ENCODE data around the gene CDC42SE1. TPM values are rescaled to one million over a fixed set of nuclear protein-coding genes. Genes with fewer than 3 reads are reported as not detected.

CDC42SE1 gene
- total RNA-seq, 4 donors from 2014 or later: 51.2 to 56.0 (median 54.4) TPM

GRCh38 chr1:151043163-151043562 is 16.3 kb downstream of the CDC42SE1 start:
- no CpG with 5 or more reads among the region's 1 CpG for WGBS, 2 donors (ENCODE audit: low coverage in 1 of 2)
- Histone ChIP-seq H3K9me3 (no peaks in the 10 kb centered on the region), H3K4me1 (peaks cover 0 to 10% (median 4%) of the 10 kb centered on the region in 3 donors), H3K36me3 (no peaks in the 10 kb centered on the region), H3K27ac (no peak overlapping the region), H3K4me3 (no peak overlapping the region), H3K27me3 (no peaks in the 10 kb centered on the region)
- no peak for ATAC-seq
- TF ChIP-seq CTCF (IDR thresholded peaks at IDR 0.05) (no peak), POLR2A (IDR thresholded peaks at IDR 0.05) (no peak), POLR2AphosphoS5 (IDR thresholded peaks at IDR 0.05) (no peak), EP300 (IDR thresholded peaks at IDR 0.05) (no peak)

GRCh38 chr1:151039521-151039920 is 19.9 kb downstream of the CDC42SE1 start:
- no peaks in the 10 kb centered on the region for H3K9me3 ChIP-seq
- H3K4me1 ChIP-seq: no peaks in the 10 kb centered on the region
- H3K36me3 ChIP-seq: peaks cover 0 to 13% of the 10 kb centered on the region in 2 donors
- no peak for TF ChIP-seq CTCF (IDR thresholded peaks at IDR 0.05)
- TF ChIP-seq POLR2AphosphoS5 (IDR thresholded peaks at IDR 0.05): no peak
- no peak for TF ChIP-seq EP300 (IDR thresholded peaks at IDR 0.05)
- no peak for TF ChIP-seq POLR2A (IDR thresholded peaks at IDR 0.05)
- H3K27ac ChIP-seq: no peak overlapping the region
- H3K4me3 ChIP-seq: no peak overlapping the region
- ATAC-seq: no peak
- no peaks in the 10 kb centered on the region for H3K27me3 ChIP-seq
- WGBS, 2 donors (ENCODE audit: low coverage in 1 of 2): 76 to 88% methylated on average over 3 of the region's 3 CpGs

- Histone ChIP-seq H3K27ac (no peak overlapping the region), H3K36me3 (peaks cover 0 to 36% of the 10 kb centered on the region in 2 donors), H3K4me3 (no peak overlapping the region), H3K27me3 (no peaks in the 10 kb centered on the region), H3K4me1 (no peaks in the 10 kb centered on the region), H3K9me3 (no peaks in the 10 kb centered on the region)
- whole genome bisulfite sequencing, 2 donors (ENCODE audit: low coverage in 1 of 2): 80 to 93% methylated on average over 2 to 6 of the region's 6 CpGs
- ATAC-seq: no peak
- no peak for TF ChIP-seq CTCF (IDR thresholded peaks at IDR 0.05)
- TF ChIP-seq EP300 (IDR thresholded peaks at IDR 0.05): no peak
- no peak for TF ChIP-seq POLR2AphosphoS5 (IDR thresholded peaks at IDR 0.05)
- no peak for TF ChIP-seq POLR2A (IDR thresholded peaks at IDR 0.05)
Measured at GRCh38 chr1:151037032-151037431, 22.4 kb downstream of the CDC42SE1 start.

GRCh38 chr1:151036356-151036755 is 23.1 kb downstream of the CDC42SE1 start, which contains the start of gene BNIPL:
BNIPL (plus strand) TSS chr1:151036586; CDS start chr1:151036726, 140 bp downstream.
- peaks cover 0 to 43% of the 10 kb centered on the region in 2 donors for H3K36me3 ChIP-seq
- H3K27me3 ChIP-seq: no peaks in the 10 kb centered on the region
- no peak within 1 kb of the TSS for H3K27ac ChIP-seq
- no peak for ATAC-seq
- H3K4me1 ChIP-seq: no peaks in the 10 kb centered on the region
- no peak within 1 kb of the TSS for H3K4me3 ChIP-seq
- H3K9me3 ChIP-seq: no peaks in the 10 kb centered on the region
- TF ChIP-seq EP300 (IDR thresholded peaks at IDR 0.05) (no peak), POLR2A (IDR thresholded peaks at IDR 0.05) (no peak), POLR2AphosphoS5 (IDR thresholded peaks at IDR 0.05) (no peak), CTCF (IDR thresholded peaks at IDR 0.05) (no peak)
- 0% methylated on average over 1 of the region's 2 CpGs; no CpG with 5 or more reads in 1 of the 2 donors for WGBS, 2 donors (ENCODE audit: low coverage in 1 of 2)

- no peak overlapping the region for H3K27ac ChIP-seq
- ATAC-seq: no peak
- 56 to 100% methylated on average over 1 to 3 of the region's 3 CpGs for WGBS, 2 donors (ENCODE audit: low coverage in 1 of 2)
- TF ChIP-seq POLR2AphosphoS5 (IDR thresholded peaks at IDR 0.05) (no peak), EP300 (IDR thresholded peaks at IDR 0.05) (no peak), CTCF (IDR thresholded peaks at IDR 0.05) (no peak), POLR2A (IDR thresholded peaks at IDR 0.05) (no peak)
- no peaks in the 10 kb centered on the region for H3K4me1 ChIP-seq
- H3K36me3 ChIP-seq: peaks cover 0 to 55% of the 10 kb centered on the region in 2 donors
- no peaks in the 10 kb centered on the region for H3K27me3 ChIP-seq
- no peak overlapping the region for H3K4me3 ChIP-seq
- H3K9me3 ChIP-seq: no peaks in the 10 kb centered on the region
Measured at GRCh38 chr1:151035167-151035566, 24.3 kb downstream of the CDC42SE1 start.
